NCI-H226 (cell line): ENCODE data around the gene SCN3B.

Experiments
- DNase-seq: peaks from one replicate; pipeline ENCODE4 v3.0.0-alpha.2; 2015

The SCN3B gene

DNA sequence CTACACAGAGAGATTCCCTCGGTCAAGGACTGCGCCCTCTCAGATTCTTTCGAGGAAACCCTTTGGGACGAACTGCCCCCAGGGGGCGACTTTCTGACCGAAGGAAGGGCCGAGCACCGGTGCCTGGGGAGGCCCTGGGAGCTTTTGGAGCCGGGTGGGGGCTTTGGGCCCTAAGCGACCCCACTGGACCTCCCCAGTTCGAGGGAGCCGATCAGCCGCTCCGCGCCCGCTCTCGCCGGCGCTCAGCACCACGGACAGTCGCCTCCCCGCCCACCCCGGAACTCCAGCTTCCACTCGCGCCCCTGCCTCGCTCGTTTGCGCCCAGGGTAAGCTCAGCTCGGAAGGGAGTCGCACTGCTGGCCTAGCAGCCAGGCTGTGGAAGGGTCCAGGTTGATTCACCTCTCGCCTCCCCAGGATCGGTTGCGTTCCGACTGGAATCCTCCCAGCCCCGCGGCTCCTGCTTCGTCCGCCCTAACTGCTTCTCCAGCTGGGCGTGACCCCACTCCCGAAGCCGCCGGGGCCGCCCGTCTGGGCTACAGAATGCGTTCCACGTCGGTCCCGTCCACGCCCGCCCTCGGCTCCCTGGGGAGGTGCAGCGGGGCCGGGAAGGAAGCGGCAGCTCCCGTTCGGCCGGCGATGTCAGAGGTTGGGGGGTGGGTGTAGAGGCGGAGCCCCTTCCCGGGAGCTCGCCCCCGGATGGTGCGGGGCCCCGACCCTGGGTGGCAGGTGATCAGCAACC is 428 bp downstream of the SCN3B start:
- DNase-seq, result peak; percentile 24

DNA sequence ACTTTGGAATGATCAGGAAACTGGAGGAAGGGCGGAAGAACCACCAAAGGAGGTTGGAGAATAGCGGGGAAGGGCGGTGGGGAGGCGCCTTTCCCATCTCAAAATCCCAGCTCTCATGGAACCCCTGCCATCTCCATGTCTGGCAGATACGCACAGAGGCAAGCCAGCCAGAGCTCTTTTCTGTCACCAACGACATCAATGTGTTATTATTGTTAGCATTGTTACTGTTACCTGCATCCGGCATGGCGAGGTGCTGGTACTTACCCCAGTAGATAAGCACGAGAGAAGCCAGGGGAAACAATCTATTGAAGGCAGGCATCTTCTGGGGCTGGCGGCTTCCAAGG is 969 bp downstream of the SCN3B start:
- no peak for DNase-seq

DNA sequence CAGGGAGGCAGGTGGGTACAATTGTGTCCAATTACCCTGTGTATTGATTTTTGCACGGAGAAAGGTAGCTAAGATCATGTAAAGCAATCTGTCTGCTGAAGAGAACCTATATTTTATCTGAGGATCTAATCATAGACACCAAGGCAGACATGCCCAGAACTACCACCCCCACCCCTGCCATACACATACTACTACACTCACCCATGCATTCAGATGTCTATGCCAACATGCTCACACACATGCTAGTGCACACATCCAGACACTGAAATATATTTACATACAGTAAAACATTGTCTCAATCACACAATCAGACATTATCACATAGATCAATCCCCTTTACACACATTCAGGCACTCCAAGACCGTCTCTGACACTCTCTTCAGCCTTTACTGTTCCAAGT is 1.8 kb downstream of the SCN3B start:
- DNase-seq, result no peak

- no peak for DNase-seq
Observed at GRCh38 chr11:123650901-123651300, 3.5 kb downstream of the SCN3B start.

- DNase-seq, result no peak
Observed at GRCh38 chr11:123645286-123645975, 9.0 kb downstream of the SCN3B start.

DNA sequence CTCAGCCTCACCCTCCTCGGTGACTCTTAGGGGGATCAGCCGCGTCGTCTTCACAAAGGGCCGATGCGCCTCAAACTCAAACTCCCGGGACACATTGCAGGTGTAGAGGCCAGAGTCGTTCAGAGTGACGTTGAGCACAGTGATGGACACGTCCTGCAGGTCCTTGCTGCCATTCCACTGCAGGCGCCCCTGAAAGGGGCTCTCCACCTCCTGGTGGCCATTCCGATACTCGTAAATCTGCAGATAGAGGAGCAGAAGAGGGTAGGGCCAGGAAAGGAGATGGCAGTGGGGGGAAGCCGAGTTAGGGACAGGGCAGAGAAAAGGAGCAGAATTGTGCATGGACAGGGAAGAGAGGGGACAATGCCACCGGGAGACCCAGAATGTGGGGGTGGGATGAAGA is 12.0 kb downstream of the SCN3B start:
- DNase-seq, result no peak

- no peak for DNase-seq
Observed at GRCh38 chr11:123641495-123641840, 13.0 kb downstream of the SCN3B start.

DNA sequence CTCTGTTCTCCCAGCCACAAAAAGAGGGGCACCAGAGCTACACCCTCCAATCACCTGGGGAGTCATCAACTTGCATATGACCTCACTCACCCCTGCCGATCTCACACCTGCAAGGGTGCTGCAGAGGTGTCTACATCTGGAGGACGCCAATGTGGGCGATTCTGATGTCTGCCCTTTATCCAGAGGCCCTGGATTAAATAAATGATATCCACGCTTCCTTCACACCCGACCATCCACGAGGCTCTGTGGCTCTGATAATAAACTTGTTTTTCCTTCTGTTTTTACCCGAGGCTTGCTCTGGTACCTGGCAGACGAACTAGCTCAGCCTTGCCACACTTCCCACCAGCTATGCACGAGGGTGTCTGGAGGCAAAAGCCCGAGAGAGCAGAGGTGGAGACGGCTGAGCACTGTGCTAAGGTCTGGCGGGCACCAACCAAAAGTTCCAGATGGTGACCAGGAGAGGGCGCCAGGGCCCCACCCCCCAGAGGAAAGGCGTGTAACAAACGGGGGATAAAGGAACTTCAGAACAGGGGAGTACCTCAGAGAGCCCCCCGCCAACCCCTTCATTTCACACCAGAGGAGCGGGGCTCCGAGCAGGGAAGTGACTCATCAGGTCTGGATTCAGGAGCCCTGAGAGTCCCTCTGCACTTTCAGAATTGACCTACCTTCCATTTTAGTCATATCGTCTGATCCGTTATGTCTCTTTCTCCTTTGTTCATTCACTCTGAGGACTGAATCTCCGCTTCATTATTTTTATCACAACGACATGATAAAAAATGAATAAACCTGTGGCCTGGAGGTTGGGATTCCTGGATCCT is 13.5 kb downstream of the SCN3B start:
- DNase-seq, result peak; percentile 2

DNA sequence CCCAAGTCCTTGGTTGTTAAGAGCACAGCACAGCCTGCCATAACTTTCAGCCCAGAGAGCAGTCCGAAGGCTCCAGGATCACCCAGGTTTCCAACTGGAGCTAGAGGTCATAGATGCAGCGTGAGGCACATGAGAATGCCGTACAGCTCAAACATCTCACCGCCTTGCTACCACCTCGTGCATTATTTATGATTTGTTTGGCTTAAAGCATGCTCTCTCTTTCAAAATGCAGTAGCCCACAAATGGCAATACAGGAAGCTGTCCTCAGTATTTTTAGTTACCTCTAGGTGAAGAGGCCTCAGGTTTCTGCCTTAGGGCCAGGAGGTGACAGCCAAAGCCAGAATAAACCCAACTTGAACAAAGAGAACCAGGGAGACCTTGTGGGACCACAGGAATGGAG is 14.4 kb downstream of the SCN3B start:
- DNase-seq, result no peak

DNA sequence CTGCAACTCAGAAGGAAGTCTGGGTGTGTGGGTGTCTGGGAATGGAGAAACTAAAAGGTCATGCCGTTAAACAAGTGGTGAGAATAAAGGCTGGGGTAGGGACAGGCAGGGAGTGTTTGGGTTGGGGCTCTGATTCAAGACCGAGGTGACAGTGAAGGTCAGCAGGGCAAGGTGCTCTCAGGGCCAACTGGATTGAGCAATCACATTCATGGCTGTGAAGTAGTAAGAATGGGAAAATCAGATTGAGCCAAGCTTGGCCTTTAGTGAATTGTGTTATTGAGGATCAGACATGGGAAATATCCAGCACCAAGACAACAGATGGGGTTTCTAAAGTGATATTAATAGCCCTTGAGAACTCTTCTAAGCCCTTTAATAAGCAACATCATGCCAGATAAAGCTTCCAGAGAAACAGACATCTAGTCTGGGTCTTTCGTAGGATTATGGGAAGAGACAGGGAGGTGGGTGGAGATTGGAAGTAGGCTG is 24.3 kb downstream of the SCN3B start:
- no peak for DNase-seq

- DNase-seq, result no peak
Observed at GRCh38 chr11:123628936-123629683, 25.3 kb downstream of the SCN3B start.

DNA sequence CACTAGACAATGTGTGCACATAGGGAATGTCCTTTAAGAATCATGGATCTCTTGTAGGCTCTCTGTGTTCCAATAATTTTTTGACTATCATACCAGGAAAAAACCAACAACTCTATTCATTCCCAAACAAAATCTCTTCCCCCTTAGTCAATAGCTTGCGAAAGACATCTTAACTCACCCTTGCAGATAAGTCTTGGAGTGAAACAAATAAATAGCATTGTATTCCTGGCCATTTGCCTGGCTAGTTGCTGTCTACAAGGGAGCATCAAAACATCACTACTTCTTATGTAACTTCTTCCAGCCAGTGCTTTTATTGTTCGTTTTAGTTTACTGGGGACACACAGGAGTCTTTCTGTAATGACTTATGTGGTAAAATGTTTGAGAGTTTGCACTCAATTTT is 29.4 kb downstream of the SCN3B start:
- DNase-seq, result no peak

GRCh38 chr11:123622576-123622975 is 31.8 kb downstream of the SCN3B start:
- no peak for DNase-seq

DNA sequence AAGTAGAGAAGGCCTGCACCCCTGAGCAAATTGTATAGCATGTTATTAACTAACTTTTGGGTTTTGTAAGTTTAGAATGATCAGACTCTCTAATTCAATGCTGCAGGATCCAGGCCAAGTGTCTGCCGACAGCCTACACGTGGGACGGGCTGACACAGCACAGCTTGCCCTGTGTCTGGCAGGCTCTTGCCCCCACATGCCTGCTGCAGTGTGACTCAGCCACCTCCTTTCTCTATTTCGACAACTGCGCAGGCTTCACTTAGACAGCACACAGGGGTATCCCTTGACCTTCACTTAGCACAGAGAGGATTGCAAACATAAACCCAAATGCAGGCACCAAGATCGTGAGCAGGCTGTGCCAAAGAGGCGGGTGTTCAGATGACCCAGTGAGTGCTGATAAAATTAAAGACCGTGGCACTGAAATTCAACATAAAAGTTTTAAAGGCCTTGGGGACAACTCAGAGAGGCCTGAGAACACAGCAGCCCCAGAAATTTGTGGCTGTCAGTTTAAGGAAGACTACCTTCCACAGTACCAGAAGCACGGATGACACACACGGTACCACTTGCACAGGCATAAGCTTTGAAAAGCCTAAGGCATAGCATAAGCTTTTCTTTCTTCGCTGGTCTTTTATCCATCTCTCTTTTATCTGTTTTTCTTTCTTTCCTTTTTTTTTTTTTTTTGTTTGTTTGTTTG is 37.8 kb downstream of the SCN3B start:
- DNase-seq, result no peak

GRCh38 chr11:123611698-123612097 is 42.7 kb downstream of the SCN3B start:
- DNase-seq, result no peak

GRCh38 chr11:123608945-123609344 is 45.5 kb downstream of the SCN3B start:
- DNase-seq, result no peak

DNA sequence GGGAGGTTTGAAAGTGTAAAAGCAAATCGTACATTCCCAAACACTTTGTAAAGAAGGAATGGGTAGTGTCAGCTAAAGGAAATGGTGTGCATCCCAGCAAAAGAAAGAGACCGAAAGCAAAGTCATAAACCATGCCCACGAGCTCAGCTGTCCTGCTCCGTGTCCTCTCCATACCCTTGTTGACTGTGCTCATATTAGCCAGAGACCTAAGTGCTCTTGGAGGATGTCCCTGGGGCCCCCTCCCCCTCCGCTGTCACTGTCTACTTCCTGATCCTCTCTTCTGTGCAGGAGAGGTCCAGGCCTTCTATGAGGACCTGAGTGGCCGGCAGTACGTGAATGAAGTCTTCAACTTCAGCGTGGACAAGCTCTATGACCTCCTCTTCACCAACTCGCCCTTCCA is 46.1 kb downstream of the SCN3B start:
- DNase-seq, result no peak

DNA sequence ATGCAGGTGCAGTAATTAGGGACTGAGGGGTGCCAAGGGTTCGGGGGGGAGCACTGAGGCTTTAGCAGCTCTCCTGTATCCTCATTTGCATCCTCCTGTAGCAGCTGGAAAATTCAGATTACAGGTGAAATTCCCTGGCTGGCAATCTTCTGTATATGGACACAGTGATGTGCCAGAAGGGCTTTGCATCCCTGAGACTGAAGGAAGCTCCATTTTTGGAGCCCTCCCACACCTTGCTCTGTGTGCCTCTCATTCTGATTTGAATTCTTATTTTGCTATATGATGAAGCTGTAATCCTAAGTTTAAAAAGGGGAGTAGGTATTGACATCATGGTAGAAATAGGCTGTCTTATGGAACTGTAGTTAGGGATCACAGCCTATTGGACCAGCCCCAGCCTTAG is 46.6 kb downstream of the SCN3B start:
- DNase-seq, result no peak

DNA sequence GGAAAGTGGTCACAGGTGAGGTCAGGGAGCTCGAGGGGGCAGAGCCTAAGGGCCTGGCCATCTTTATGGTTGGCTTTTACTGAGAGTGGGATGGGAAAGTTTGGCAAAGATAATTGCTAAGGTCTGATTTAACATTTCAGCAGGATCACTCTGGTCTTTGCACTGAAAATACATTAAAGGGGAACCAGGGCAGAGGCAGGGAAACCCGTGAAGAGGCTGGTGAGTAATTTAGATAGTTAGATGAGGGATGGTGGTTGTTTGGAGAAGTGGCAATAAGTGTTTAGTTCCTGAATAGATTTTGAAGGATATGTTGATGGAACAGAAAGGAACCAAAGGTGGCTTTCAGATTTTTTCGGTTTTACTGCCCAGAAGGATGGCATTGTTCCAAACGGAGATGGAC is 50.8 kb downstream of the SCN3B start:
- DNase-seq, result no peak

DNA sequence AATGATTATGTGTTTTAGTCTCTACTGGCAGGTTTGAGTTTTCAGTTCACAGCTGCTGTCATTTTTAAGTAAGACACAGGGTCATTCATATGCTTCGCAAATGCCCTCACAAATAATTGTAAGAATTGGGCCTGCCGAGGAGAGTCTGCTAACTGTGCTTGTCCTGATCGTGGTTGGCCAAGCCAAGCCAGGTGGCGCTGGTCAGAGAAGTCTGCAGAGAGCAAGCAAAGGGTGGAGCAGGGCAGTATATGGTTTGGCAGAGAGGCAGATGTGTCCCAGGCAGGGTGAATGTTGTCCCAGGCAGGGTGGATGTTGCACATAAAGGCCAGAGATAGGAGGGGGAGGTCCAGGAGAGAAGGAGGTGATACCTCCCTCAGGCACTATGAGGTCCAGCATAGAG is 52.7 kb downstream of the SCN3B start:
- no peak for DNase-seq

DNA sequence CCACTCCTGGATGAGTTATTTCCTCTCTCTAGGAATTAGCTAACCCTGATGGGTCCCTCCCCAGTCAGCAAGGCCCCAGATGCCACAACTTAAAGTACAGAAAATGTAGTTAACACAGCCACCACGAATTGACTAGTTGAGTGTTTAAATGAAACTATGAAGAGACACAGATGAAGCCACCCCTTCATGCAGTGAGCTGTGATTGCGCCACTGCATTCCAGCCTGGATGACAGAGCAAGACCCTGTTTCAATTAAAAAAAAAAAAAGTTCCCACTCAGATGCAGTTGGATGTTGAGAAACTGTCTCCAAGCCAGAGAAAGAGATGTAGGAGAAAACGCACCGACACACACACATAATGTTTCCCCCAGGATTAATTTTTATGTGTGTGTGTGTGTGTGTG is 53.3 kb downstream of the SCN3B start:
- DNase-seq, result no peak

DNA sequence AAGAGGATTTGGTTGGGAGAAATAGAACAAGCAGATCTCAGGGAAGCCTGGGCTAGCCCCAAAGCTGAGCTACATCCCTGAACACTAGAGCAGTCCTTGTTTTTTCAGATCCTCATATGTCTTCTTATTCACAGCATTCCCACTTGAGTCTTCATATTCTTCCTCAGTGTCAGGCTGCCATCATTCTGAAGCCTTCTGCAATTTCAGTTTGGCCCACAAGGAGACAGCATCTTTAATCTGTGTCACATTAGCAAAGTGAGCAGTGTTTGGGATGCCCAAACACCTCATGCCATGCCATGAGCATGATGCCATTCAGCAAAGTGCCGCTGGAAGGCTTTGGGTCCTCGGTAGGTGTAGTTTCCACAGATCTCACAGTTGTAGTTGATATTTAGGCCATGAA is 56.6 kb downstream of the SCN3B start:
- no peak for DNase-seq

DNA sequence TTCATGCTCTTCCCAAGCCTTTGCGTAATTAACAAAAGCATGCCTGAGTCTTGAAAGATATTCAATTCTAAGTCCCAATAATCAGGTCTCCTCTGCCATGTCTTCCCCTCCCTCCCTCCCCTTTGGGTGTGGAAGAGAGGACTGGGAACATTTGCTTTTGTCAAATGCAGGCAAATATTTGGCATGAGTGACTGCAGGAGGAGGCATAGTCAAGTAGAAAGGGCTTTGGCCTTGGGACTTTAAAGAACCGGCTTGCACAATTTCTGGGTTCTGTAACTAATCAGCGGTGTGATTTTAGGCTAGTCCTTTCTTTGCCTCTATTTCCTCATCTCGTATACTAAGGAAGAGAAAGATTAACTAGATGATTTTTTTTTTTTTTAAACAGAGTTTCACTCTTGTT is 59.5 kb downstream of the SCN3B start:
- no peak for DNase-seq
